Iris pigment epithelial cell (primary cell): ENCODE results near the gene GLUD1.
A peak's percentile ranks its signal among the peaks of the same experiment; 100 is the strongest.
"Not testable (repeated sequence)": the region's sequence is repeated elsewhere in the genome, so short reads cannot be mapped to it uniquely, and the experiment has no call there.

Experiments used
- DNase-seq: peaks from one replicate; pipeline ENCODE4 v3.0.0-alpha.2; 2011; ENCODE audit warnings: low read depth

GLUD1 gene

DNA sequence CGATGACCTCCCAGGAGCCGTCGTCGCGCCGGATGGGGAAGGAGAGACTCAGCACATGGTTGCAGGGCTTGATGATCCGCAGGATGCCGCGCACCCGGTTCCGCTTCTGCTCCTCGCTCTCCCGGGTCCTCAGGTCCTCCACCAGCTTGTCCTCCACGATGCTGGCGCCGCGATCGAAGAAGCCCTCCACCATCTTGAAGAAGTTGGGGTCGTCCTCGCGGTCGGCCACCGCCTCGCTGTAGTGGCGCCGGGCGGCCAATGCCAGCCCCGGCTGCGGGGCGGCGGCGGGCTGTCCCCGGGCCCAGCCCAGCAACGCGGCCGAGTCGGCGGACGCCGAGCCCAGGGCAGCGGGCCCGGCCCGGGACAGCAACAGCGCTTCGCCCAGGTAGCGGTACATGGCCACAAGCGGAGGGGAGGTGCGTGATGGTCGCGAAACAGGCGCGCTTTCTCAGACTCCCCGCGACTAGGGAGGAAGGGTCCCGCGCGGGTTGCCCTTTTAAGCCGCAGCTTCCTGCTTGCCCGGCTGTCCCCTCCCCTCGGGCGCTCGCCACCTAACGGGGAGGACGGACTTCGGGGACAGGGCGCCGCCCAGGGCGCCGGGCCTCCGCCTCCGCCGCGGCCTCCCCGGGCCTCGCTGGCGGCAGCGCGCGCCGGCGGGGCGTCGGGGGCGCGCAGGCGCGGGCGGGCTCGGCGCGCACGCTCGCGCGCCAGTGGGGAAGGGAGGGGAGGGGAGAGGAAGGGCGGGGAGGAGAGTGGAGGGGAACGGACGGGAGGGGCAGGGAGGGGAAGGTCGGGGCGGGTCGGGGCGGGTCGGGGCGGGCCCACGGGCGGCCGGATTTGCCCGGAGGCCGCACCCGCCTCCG lies at the start of gene GLUD1, which contains the start of gene SHLD2:
Gene GLUD1 (minus strand): TSS at position 471 of the 863 bp plus-strand sequence. CDS start 74 bp downstream, at position 397.
Gene SHLD2 (plus strand): TSS at position 834 of the 863 bp plus-strand sequence. CDS start 56,149 bp downstream, outside the sequence.
- DNase-seq: peak; percentile 85

DNA sequence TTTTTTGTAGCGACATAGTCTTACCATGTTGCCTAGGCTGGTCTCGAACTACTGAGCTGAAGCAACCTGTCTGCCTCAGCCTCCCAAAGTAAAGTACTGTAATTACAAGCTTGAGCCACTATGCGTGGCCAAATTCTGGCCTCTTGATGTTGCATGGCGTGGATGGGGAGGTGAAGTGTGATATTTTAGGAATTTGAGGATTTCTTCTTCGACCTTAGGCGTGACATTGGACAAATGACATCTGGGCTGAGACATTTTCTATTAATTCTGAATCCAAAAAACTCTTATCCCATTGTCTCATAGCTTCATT lies 48.4 kb upstream of the GLUD1 start:
- not testable (repeated sequence) for DNase-seq

DNA sequence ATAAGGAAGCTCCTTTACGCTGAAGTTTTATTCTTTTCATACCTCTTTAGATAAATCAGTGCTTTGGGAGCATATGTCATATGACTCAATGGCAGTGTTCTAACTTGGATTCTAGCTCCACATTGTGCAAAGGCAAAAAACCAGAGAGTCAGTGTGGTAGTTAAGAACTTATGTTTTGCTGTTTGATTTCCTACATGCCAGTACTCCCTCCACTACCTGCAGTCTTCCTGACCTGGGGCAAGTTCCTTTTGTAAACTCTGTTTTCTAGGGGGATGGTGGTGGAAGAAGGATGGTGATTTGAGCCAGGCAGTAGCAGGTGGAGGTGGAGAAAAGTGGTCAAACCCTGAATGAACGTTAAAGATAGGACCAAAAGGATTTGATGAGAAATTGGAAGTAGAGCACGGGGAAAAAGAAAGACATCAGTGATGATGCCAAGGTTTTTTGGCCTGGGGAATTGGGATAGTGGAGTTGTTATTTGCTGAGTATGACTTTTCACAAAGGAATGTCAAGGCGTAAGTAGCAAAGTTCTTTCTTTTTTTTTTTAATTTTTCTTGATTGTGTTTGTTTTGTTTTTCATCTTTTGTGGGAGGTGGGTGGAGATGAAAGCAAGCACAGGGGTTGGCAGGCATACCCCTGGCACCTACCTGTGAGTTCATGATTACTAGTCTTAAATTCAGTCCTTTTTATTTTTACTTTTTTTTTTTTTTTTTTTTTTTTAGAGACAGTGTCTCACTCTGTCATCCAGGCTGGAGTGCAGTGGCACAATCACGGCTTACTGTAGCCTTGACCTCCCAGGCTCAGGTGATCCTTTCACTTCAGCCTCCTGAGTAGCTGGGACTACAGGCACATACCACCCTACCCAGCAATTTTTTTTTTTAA lies 47.8 kb upstream of the GLUD1 start:
- peak; percentile 28 for DNase-seq

DNA sequence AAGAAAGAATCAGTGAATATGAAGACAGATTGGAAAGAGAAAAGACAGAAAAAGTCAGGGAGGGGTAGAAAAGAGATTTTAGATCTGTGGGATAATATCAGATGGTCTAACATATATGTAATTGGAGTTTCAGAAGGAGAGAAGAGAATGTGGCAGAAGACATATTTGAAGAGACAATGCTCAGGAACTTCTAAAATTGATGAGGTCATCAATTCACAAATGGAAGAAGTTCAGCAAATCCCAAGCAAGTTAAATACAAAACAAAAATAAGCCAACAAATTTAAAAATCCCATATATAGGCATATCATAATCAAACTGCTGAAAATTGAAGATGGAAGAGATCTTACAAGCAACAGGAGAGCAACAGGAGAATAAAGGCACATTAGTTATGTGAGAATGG lies 42.8 kb upstream of the GLUD1 start:
- not testable (repeated sequence) for DNase-seq

DNA sequence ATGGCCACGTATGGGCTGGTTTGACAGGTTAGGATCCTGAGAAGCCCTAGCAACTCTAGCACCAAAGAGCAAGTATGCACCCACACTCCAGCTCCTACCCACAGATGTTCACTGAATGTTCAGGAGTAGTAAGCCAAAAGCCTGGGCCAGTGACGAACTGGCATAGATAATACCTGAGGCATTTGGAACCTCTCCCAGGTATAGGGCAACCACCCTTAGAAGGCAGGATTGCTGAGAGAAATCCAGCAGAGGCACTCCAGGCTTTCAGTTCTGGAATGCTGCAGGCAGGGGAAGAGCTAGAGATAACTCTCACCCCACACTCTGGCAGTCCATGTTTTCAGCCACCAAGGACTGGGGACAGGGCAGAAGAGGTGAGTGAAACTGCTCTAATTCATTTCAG lies 39.8 kb upstream of the GLUD1 start:
- DNase-seq: not testable (repeated sequence)

DNA sequence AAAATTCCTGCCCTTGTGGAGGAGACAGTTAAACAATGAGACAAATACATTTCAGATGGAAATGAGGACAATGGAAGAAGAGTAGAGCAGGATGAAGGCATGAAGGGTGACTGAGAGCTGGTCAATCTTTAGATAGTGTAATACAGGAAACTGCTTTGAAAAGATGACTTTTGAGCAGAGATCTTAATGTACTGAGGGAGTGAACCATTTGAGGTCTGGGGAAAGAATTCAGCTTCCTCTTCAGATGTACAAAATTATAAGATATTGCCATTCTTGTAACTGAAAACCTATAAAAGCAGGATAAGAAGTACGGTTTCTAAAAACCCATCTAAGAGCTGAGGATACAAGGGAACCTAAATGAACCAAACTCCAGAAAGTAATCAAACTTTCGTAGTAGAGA lies 39.3 kb upstream of the GLUD1 start:
- not testable (repeated sequence) for DNase-seq

DNA sequence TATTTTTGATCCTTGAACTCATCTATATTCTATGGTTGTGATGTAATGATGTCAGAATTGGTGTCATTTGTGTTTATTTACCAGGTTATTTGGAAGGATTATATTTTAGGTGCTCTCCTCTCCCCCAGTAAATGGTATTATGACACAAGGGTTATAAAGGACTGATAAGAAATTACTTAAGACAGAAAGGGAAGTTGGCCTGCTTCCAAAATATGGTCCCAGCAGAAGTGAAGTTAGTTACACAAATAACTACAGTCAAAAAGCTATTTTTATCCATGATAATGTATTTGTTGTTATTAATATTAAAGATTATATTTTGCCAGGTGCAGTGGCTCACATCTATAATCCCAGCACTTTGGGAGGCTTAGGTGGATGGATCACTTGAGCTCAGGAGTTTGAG lies 37.5 kb upstream of the GLUD1 start:
- DNase-seq: peak; percentile 62

DNA sequence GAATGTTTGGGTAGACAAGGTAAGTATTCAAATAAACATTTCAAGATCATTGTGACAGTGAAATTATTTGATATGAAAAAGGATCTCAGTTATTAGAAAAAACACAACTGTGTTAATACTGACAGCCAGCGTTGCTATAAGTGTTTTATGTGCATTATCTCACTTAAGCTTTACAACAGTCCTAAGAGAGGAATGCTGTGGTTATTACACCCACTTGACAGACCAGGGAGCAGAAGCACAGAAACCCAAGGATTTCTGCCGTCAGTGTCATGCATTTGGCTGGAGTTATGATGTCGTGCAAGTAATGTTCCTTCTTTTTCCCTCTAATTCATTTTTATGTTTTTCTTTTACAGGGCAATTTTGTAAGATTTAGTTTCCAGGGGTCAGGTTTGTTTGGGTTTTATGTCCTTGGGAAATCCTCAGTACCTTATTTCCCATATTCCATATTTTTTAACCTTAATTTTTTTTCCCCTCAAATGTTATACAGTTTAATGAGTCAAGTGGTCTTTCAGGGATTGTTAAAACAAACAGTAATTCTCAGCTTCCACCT lies 33.0 kb upstream of the GLUD1 start:
- DNase-seq: peak; percentile 34

DNA sequence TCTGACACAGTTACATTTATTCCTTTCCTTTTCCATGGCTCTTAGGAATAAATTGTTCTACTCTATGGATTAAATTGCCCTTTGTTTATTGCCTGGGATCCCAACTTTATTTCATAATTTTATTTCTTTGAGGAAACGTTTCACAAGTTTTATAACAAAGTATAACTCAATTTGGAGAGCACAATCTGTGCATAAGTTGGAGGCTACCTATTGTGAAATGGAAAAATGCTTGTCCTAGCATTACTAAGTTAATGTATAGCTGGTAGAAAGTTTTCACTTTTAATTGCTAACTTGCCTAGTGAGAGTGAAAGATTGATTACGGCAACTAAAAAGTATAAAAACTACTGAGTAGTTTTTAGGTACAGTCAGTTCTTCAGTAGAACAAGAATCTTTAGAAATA lies 32.4 kb upstream of the GLUD1 start:
- not testable (repeated sequence) for DNase-seq

DNA sequence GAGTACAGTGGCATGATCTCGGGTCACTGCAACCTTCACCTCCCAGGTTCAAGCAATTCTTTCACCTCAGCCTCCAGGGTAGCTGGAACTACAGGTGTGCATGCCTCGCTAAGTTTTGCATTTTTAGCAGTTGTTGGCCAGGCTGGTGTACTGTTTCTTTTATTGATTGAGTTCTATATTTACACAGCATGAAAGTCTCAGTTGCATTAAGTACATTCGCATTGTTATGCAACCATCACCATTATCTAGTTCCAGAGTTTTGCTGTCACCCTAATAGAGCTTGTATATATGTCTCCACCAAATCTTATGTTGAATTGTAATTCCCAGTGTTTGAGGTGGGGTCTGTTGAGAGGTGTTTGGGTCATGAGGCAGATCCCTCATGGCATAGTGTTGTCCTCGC lies 28.7 kb upstream of the GLUD1 start:
- DNase-seq: not testable (repeated sequence)

DNA sequence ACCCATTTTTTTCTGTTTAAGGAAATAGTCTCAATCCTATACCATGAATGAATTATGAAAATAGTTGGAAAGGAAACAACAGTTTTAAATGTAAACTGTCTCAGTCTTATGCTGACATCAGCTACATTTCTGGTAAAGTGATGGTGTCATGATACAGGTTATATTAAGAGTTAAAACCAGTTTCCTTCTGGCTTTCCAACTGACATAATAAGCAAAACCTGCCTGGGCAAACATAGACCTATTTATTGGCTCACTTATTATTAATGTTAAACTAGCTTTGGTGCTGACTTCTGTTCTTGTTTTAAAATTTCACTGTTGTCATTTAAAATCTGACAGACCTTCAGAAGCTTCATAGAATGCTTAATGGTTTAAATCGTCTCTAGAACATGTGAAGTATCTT lies 24.4 kb upstream of the GLUD1 start:
- not testable (repeated sequence) for DNase-seq

DNA sequence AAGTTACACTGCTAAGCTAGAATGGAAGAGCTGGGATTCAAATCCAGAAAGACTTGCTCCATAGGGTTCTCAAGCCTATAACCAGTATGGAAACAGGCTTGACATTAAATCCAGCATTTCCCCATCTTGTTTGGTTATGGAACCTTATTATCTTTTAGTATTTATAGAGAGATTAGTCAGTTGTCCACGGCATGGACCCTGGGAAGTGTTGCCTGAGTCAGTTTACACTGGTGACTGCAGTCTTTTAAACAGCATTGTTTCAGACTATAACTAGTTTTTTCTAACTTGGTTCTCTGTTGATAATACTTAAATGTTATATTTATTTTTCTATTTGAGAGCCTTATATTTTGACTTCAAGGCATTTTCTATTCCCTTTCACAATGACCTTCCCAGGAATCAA lies 23.5 kb upstream of the GLUD1 start:
- not testable (repeated sequence) for DNase-seq

DNA sequence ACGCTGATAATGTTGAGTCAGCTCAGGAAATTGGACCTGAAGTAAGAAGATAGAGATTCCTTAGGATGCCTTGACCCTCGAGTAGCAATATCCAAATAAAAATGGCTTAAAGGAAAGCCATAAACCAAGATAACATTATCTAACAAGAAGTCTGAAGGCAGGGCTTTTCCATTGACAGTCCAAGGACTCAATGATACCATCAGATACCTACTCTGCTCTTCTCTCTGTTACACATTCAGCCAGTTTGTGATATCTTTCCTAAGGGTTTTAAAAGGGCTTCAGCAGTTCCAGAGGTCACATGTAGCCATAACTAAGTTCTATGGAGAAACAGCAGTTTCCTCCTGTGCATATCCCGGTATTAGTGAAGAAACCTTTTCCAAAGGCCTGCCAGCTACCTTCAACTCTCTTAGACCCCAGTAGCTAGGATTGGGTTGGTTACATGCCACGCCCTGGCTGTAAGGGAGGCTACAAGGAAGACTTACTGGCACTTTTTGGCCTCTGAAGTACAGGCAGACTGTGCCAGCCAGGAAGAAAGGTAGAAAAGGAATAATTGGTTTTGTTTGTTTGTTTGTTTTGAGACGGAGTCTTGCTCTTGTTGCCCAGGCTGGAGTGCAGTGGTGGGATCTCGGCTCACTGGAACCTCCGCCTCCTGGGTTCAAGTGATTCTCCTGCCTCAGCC lies 10.9 kb upstream of the GLUD1 start:
- no peak for DNase-seq

DNA sequence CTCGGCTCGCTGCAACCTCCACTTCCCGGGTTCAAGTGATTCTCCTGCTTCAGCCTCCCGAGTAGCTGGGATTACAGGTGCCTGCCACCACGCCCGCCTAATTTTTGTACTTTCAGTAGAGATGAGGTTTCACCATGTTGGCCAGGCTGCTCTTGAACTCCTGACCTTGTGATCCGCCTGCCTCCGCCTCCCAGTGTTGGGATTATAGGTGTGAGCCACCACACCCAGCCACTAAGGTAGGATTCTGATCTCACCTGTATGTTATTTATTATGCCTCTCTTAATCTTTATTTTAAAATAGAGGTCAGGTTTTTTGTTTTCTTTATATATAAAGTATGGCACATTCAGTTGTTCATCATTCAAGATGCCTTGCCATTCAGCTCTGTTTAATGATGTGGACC lies 10.1 kb upstream of the GLUD1 start:
- not testable (repeated sequence) for DNase-seq

DNA sequence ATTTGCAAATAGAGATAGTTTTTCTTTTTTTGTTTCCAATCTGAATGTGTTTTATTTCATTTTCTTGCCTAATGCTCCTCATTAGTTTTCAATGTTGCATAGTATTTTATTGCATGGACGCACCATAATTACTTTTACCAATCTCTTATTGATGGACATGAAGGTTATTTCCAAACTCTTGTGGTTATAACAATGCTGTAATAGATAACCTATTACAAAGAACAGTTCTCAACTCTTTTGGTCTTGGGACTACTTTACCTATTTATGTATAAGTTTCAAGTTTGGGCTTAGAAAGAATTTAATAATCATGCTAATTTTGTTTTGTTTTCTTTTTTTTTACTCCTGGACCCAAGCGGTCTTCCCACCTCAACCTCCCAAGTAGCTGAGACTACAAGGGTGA lies 7.4 kb upstream of the GLUD1 start:
- DNase-seq: no peak

DNA sequence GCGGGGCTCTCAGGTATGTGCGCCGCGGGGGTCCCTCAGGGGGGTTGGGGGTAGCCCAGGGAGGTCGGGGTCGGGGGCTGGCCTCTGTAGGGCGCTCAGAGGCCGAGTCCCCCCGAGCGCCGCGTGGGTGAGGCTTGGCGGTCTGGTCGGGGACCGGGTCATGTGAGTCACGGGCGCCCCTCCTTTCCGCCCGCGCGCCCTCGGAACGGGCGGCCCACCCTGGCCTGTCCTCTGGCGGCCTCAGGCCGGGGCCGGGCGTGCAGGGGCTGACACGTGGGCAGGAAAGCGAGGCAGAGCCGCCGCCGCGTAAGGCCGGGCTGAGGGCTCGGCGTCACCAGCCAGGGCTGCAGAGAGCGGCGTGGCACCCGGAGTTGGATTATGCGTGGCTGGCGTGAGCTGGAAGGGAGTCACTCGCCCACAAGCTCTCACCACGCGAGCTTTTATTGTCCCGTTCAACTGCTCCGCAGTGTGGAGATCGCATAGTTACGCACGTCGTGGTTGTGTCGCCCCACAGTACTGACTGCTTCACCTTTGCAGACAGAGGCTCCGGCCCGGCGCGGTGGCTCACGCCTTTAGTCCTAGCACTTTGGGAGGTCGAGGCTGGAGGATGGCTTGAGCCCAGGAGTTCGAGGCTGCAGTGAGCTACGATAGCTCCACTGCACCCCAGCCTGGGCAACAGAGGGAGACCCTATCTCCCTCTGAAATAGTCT lies 748 bp upstream of the GLUD1 start:
- peak; percentile 92 for DNase-seq

DNA sequence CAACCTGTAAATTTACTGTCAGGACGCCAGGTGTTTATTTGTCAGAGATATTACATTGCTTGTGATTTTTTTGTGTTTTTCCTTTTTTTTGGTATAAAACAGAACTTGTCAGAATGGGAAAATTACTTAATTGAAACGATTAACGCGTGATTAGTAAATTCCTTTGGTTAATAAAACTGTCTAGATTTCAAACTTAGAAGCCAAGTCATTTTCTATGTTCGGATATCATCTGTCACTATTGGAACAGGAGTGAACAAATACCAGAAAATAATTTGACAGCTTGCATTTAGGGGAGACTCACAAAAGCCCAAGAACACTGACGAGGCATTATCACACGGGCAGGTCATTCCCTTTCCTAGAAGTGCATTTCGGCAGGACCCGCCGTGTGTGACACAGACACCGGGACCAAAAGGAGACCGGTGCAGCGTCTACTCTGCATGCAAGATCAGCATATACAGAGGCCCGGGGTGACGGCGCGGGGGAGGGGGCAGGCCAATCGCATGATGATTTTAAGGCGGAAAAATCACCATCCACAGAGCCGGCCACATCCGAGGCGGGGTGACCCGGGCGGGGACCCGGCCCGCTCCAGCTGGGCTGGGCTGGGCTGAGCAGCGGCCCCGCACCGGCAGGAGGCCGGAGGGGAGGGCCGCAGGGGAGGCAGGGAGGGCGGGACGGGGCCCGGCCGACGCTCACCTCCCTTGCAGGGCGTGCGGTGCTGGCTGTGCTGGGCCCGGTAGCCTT lies 841 bp downstream of the GLUD1 start:
- DNase-seq: peak; percentile 39

DNA sequence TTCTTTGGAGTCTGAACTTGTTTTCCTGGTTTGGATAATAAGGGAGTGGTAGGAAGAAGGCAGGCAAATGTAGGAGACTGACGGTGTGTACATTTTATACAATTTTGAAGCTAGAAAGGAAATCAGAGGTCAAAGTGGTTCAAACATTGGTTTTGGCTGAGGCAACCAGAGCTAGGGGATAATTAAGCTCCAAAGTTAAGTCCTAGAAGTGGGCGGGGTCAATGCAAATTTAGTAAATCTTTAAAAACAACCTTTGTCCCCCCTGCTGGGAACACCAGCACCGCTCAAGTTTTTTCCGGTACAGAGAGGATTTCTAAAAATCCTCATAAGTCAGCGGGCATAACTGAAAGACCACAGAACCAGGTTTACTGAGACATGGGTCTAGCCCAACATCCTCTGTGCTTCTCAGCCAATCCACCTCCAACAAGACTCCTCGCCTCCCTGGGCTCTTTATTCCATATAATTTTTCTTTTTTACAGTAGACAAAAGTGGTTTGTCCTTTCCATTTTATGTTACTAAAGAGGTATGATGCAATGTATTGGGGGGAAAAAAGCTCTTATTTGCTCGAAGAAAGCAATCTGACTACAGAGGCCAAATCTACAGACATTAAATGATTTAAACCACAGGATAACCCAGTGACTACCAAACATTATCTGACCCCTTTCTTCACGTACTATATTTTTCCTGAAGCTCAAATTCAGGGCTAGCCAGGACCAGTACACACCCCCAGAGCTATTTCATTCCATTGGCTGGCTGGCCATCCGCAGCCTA lies 1.6 kb downstream of the GLUD1 start:
- DNase-seq: peak; percentile 59

DNA sequence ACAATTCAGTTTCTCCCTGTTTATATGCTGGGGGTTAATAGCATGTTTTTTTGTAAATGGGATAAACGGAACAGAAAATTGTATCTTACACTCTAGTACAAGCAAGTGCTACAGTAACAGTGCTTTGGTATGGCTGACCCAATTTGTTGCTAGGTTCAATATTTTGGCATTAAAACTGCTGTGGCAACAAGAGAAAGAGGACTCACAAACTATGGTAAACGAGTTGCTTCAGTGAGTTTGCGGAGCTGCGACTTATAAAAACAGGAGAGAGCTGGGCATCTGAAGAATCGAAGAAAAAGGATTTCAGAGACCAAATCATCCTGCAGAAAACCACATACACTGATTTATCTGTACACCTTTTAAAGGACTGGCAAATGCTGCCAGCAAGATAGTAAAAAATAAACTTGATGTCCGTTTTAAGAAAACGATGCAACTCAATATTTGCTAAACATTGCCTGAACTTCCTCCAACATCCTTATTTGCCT lies 2.2 kb downstream of the GLUD1 start:
- peak; percentile 56 for DNase-seq

DNA sequence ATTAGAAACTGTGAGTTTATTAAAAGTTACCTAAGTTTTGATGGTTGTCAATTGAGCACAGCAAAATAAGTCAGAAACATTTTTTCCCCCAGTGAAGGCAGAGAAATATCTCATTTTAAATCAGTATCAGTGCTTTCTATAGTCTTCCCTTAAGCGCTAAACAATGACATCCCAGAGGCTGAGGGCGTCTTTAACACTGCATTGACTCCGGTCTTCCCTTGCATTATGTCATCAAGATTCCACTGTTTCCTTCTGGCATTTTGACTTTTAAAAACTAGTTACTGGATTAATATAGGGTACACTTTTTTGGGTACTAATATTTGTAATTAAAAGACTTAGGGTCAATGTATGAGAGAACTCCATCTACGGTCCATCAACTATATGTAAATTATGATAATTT lies 3.9 kb downstream of the GLUD1 start:
- DNase-seq: no peak
